Activated CD8-positive, alpha-beta T cell treated with anti-CD3 and anti-CD28 coated beads for 36 hours (primary cell): ENCODE data around the gene SDC3. TPM values are rescaled to one million over a fixed set of nuclear protein-coding genes. Genes with fewer than 3 reads are reported as not detected.

Experiments used
- ATAC-seq: fragments of 200-7000 bp; cut with Tn5 transposase; one replicate; pipeline ENCODE4 v1.10.0; 2021; ENCODE audit warnings: mild to moderate bottlenecking, moderate library complexity
- CTCF ChIA-PET: fragments of 350-600 bp; sonication (Branson Sonifier 250); formaldehyde crosslinking; loops from one replicate; lab custom pipeline; 2021; ENCODE audit warnings: antibody characterized with exemption; lab: Charles Lee
- POLR2A ChIA-PET: fragments of 350-600 bp; sonication (Branson Sonifier 250); formaldehyde crosslinking; loops from one replicate; lab custom pipeline; 2021; ENCODE audit warnings: antibody characterized with exemption; lab: Charles Lee
- DNase-seq: peaks from one replicate; pipeline ENCODE4 v3.0.0-alpha.2; 2020
- H3K27ac Mint-ChIP-seq: one replicate; pipeline ENCODE4 v1.8.0; 2021; ENCODE audit warnings: mild to moderate bottlenecking, mixed read lengths
- H3K27me3 Mint-ChIP-seq: one replicate; pipeline ENCODE4 v1.8.0; 2021; ENCODE audit warnings: mixed read lengths
- H3K36me3 Mint-ChIP-seq: one replicate; pipeline ENCODE4 v1.8.0; 2021; ENCODE audit warnings: low read depth, mixed read lengths
- H3K4me1 Mint-ChIP-seq: one replicate; pipeline ENCODE4 v1.8.0; 2021; ENCODE audit warnings: low read depth, mixed read lengths
- H3K4me3 Mint-ChIP-seq: one replicate; pipeline ENCODE4 v1.8.0; 2021; ENCODE audit warnings: mild to moderate bottlenecking, moderate library complexity, mixed read lengths
- H3K9me3 Mint-ChIP-seq: one replicate; pipeline ENCODE4 v1.8.0; 2021; ENCODE audit warnings: mixed read lengths
- intact Hi-C: fragments of 100-400 bp; cut with micrococcal nuclease; formaldehyde crosslinking; loops from one replicate; pipeline ENCODE4 v1.10.0; 2022
- total RNA-seq, 2 experiments: library from RNA; stranded (reverse); gene quantifications; one replicate each; pipeline ENCODE4 v1.2.3, GENCODE V29; 2021
- TF ChIP-seq, protein P1 (sequence below): fragments of 200-600 bp; IDR thresholded peaks from one replicate; pipeline ENCODE4 v1.8.0; 2022; ENCODE audit warnings: antibody characterized with exemption, mild to moderate bottlenecking

Gene SDC3
- total RNA-seq, 2 experiments from 2014 or later = 0.04 to 0.14 TPM

DNA sequence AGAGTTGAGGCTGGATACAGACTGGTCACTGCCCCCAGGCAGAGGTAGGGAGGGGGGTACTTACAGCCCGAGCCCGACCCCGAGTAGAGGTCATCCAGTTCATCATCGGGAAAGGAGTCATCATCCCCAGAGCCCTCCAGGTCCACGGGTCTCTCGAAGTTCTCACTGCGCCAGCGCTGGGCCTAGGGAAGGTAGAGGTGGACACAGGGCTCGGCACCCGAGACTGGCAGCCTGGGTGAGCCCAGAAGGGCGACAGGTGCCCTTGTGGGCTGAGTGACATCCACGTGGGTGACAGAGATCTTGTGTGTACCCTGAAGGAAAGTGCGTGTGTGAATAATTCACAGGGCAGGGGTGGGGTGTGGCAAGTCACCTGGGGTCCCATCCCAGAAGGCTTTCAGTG lies 30.0 kb downstream of the SDC3 start:
- intact Hi-C loops = no loop called here
- no peak overlapping the region for H3K27ac Mint-ChIP-seq
- no peak for ATAC-seq
- CTCF ChIA-PET = interaction anchor here (1.2 kb wide), 1 partner anchor 160 kb away, joined by 3 read pairs; no protein-coding TSS in a partner anchor
- peaks cover 16% of the 10 kb centered on the region for H3K27me3 Mint-ChIP-seq
- POLR2A ChIA-PET = no interaction called here
- no peaks in the 10 kb centered on the region for H3K4me1 Mint-ChIP-seq
- no peaks in the 10 kb centered on the region for H3K9me3 Mint-ChIP-seq
- DNase-seq = no peak
- TF ChIP-seq, protein P1, sequence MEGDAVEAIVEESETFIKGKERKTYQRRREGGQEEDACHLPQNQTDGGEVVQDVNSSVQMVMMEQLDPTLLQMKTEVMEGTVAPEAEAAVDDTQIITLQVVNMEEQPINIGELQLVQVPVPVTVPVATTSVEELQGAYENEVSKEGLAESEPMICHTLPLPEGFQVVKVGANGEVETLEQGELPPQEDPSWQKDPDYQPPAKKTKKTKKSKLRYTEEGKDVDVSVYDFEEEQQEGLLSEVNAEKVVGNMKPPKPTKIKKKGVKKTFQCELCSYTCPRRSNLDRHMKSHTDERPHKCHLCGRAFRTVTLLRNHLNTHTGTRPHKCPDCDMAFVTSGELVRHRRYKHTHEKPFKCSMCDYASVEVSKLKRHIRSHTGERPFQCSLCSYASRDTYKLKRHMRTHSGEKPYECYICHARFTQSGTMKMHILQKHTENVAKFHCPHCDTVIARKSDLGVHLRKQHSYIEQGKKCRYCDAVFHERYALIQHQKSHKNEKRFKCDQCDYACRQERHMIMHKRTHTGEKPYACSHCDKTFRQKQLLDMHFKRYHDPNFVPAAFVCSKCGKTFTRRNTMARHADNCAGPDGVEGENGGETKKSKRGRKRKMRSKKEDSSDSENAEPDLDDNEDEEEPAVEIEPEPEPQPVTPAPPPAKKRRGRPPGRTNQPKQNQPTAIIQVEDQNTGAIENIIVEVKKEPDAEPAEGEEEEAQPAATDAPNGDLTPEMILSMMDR = no peak
- H3K4me3 Mint-ChIP-seq = no peak overlapping the region
- no peaks in the 10 kb centered on the region for H3K36me3 Mint-ChIP-seq

DNA sequence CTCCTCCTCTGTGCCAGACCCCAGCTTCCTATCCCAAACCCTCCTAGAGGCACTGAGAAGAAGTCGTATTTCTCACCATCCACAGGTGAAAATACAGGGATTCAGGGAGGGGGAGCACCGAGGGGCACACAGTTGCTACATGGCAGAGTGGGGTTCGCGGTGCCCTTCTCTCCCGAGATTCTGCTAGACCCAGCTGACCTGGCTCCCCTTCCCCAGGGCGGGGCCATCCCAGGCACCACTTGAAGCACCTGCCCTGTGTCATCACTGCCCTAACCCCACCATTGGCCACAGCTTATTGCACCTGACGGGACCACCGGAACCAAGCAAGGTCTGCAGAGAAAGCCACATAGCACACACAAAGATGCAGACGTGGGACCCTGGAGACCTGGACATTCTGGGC lies 30.5 kb downstream of the SDC3 start:
- ATAC-seq (no peak), DNase-seq (no peak)
- Mint-ChIP-seq H3K27ac (no peak overlapping the region), H3K4me1 (no peaks in the 10 kb centered on the region), H3K4me3 (no peak overlapping the region), H3K36me3 (no peaks in the 10 kb centered on the region), H3K27me3 (peaks cover 16% of the 10 kb centered on the region), H3K9me3 (no peaks in the 10 kb centered on the region)
- intact Hi-C loops = no loop called here
- TF ChIP-seq, protein P1 = no peak
- ChIA-PET POLR2A (no interaction called here), CTCF (interaction anchor here (0.7 to 1.2 kb wide), 2 partner anchors 76 to 159 kb away, joined by 3 read pairs; no protein-coding TSS in a partner anchor)

DNA sequence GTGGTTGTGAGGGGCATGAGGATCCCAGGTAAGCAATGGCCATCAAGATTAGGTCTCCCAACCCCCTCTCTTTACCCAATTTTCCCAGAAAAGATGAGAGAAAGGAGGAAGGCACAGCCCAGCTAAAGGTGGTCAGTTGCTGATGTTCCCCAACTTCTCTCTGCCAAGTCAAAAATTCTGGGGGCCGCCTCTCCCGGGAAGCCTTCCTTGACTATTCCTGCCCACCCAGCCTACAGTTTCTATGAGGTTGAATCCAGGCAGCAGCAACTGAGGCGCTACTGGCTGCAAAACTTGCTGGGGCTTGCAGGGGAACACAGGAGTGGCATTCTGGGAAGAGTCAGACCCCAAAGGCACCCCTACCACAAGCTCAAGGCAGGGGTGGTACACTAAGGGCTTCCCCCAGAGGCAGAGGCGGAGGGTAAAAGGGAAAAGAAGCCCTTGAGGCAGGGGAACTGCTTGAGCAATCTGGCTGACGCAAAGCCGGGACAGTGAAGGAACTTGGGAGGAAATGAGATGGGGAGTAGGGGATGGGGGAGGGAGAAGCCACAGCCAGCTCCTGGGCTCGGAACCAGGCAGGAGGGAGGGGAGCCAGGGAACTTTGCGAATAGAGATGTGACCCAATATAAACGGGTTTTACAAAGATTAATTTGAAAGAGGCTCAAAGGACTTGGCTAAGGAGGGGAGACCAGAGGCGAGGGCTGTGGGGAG lies 31.2 kb downstream of the SDC3 start:
- Mint-ChIP-seq H3K4me1 (no peaks in the 10 kb centered on the region), H3K27ac (no peak overlapping the region), H3K27me3 (peaks cover 16% of the 10 kb centered on the region), H3K4me3 (no peak overlapping the region), H3K9me3 (peaks cover under 1% of the 10 kb centered on the region), H3K36me3 (no peaks in the 10 kb centered on the region)
- ChIA-PET POLR2A (interaction anchor here (0.7 kb wide), 1 partner anchor 40 kb away, joined by 3 read pairs; no protein-coding TSS in a partner anchor), CTCF (interaction anchor here (0.7 to 1.2 kb wide), 2 partner anchors 75 to 159 kb away, joined by 3 read pairs; no protein-coding TSS in a partner anchor)
- TF ChIP-seq, protein P1 = no peak
- intact Hi-C loops = no loop called here
- DNase-seq (no peak), ATAC-seq (no peak)

DNA sequence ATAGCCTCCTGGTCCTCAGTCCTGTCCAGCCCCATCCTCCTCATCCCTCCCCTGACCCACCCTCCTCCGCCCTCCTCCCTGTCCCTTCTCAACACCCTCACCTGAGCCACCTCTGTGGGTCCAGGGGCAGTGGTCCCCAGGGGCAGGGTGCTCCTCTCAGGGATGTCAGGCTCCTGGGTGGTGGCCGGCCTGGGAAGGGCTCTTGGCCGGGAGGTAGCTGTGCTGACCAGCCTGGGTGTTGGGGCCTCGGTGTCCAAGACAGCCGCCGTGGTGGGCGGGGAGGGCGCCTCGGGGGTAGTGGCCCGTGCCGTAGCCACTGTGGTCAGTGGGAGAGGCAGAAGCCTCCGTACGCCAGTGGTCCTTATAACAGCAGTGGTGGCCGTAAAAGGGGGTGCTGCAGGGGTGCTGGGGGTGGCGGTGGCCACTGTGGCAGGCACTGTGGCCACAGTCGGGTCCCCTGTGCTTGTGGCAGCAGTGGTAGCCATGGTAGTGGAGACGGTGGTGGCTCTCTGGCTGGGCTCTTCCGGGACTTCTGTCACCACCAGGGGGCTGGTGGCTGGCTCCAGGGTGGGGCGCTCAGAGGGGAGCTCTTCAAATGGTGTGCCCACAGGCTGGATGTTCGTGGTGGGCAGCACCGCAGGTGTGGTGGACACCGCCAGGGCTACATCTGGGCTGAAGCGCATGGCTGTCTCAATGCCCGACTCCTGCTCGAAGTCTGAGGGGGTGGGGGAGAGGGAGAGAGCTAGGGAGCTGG lies 31.9 kb downstream of the SDC3 start:
- Mint-ChIP-seq H3K36me3 (no peaks in the 10 kb centered on the region), H3K9me3 (peaks cover 4% of the 10 kb centered on the region), H3K4me3 (no peak overlapping the region), H3K27me3 (peaks cover 12% of the 10 kb centered on the region), H3K4me1 (no peaks in the 10 kb centered on the region), H3K27ac (no peak overlapping the region)
- DNase-seq (no peak), ATAC-seq (no peak)
- ChIA-PET CTCF (no interaction called here), POLR2A (interaction anchor here (0.7 kb wide), 1 partner anchor 39 kb away, joined by 3 read pairs; no protein-coding TSS in a partner anchor)
- TF ChIP-seq, protein P1 = no peak
- intact Hi-C loops = no loop called here

DNA sequence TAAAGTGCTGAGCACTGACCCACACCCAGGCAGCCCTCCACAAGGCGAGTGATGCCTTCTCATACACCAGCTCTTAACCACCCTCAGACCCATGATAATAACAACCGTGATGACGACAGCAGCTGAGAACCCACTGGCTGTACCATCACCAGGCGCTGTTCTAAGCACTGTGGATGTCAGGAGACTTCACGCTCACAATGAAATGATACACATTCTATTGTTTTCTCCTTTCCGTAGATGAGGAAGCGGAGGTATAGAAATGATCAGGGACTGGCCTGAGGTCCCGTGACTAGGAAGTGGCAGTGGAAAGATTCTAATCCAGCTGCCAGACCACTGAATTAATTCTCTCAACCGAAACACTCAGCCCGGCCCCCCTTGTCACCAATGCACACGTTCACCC lies 32.6 kb downstream of the SDC3 start:
- no peak for ATAC-seq
- H3K36me3 Mint-ChIP-seq = no peaks in the 10 kb centered on the region
- no peaks in the 10 kb centered on the region for H3K4me1 Mint-ChIP-seq
- DNase-seq = no peak
- TF ChIP-seq, protein P1 = no peak
- no peak overlapping the region for H3K27ac Mint-ChIP-seq
- CTCF ChIA-PET = no interaction called here
- H3K27me3 Mint-ChIP-seq = peaks cover 9% of the 10 kb centered on the region
- POLR2A ChIA-PET = no interaction called here
- peaks cover 4% of the 10 kb centered on the region for H3K9me3 Mint-ChIP-seq
- H3K4me3 Mint-ChIP-seq = no peak overlapping the region
- intact Hi-C loops = no loop called here
